CD4-positive, alpha-beta T cell (primary cell): Measurements from ENCODE around the gene MTTP. TPM values are rescaled to one million over a fixed set of nuclear protein-coding genes. Genes with fewer than 3 reads are reported as not detected.

Experiments used
- ATAC-seq: fragments of 200-7000 bp; cut with Tn5 transposase; one replicate; pipeline ENCODE4 v1.10.0; 2022; ENCODE audit warnings: mild to moderate bottlenecking; ENCODE audit not compliant: poor library complexity
- CTCF ChIA-PET: fragments of 350-600 bp; sonication (Branson Sonifier 250); formaldehyde crosslinking; loops from one replicate; lab custom pipeline; 2021; ENCODE audit warnings: antibody characterized with exemption, inconsistent platforms; lab: Charles Lee
- POLR2A ChIA-PET: fragments of 350-600 bp; sonication (Branson Sonifier 250); formaldehyde crosslinking; loops from one replicate; lab custom pipeline; 2021; ENCODE audit warnings: antibody characterized with exemption, inconsistent platforms; lab: Charles Lee
- DNase-seq, 14 experiments: peaks; one replicate each; pipeline ENCODE4 v3.0.0-alpha.2; 2013 to 2020; ENCODE audit warnings: mixed read lengths in 2 of 14
- H3K27ac ChIP-seq, 2 donors: one replicate each; pipeline versions ENCODE4 v1.5.1 to v1.7.0; 2013; ENCODE audit warnings: low read length in 2 of 2, low read depth in 1 of 2, mild to moderate bottlenecking in 1 of 2
- H3K27me3 ChIP-seq, 2 experiments: 1 replicate in 1 of 2; 2 replicates in 1 of 2; pipeline versions ENCODE4 v1.6.1 to v1.7.0; 2013; ENCODE audit warnings: low read length in 2 of 2, control low read depth in 1 of 2, mild to moderate bottlenecking in 1 of 2, moderate library complexity in 1 of 2; ENCODE audit not compliant: insufficient read depth in 2 of 2, control insufficient read depth in 1 of 2
- H3K36me3 ChIP-seq: one replicate; pipeline ENCODE4 v1.6.1; 2013; ENCODE audit warnings: low read length, control low read depth; ENCODE audit not compliant: insufficient read depth
- H3K4me1 ChIP-seq: one replicate; pipeline ENCODE4 v1.6.1; 2013; ENCODE audit warnings: low read length, control low read depth; ENCODE audit not compliant: insufficient read depth
- H3K4me3 ChIP-seq: one replicate; pipeline ENCODE4 v1.5.1; 2013; ENCODE audit warnings: mild to moderate bottlenecking, low read length, moderate library complexity
- H3K9me3 ChIP-seq, 2 experiments: 1 replicate in 1 of 2; 2 replicates in 1 of 2; pipeline versions ENCODE4 v1.6.1 to v1.7.0; 2013; ENCODE audit warnings: low read length in 2 of 2, mild to moderate bottlenecking in 2 of 2, control low read depth in 1 of 2, moderate library complexity in 1 of 2; ENCODE audit not compliant: control insufficient read depth in 1 of 2, insufficient read depth in 1 of 2
- H3K27ac Mint-ChIP-seq: one replicate; pipeline ENCODE4 v1.8.0; 2020; ENCODE audit warnings: mixed read lengths
- H3K27me3 Mint-ChIP-seq: one replicate; pipeline ENCODE4 v1.8.0; 2021; ENCODE audit warnings: mixed read lengths
- H3K36me3 Mint-ChIP-seq: one replicate; pipeline ENCODE4 v1.8.0; 2021; ENCODE audit warnings: low read depth, mixed read lengths
- H3K4me1 Mint-ChIP-seq: one replicate; pipeline ENCODE4 v1.8.0; 2021; ENCODE audit warnings: low read depth, mixed read lengths
- H3K4me3 Mint-ChIP-seq: one replicate; pipeline ENCODE4 v1.8.0; 2020; ENCODE audit warnings: mild to moderate bottlenecking, mixed read lengths
- H3K9me3 Mint-ChIP-seq: one replicate; pipeline ENCODE4 v1.8.0; 2020; ENCODE audit warnings: mixed read lengths
- intact Hi-C, 2 experiments: fragments of 100-400 bp; cut with DNase I in 1 of 2; cut with micrococcal nuclease in 1 of 2; formaldehyde crosslinking; loops; one replicate each; pipeline versions ENCODE4 v1.15.1 to v1.9.0; 2023 to 2025; cut with DNase I, micrococcal nuclease
- total RNA-seq, 174 experiments: library from RNA in 2 of 174; stranded (reverse) in 2 of 174; gene quantifications; one replicate each; pipeline ENCODE4 v1.2.3 and lab custom pipeline; 2021 to 2026
- TF ChIP-seq, protein P1 (sequence below): fragments of 200-600 bp; IDR thresholded peaks from one replicate; pipeline ENCODE4 v1.8.0; 2022; ENCODE audit warnings: antibody characterized with exemption, mild to moderate bottlenecking

MTTP gene
- total RNA-seq, 2 experiments from 2014 or later = not detected

DNA sequence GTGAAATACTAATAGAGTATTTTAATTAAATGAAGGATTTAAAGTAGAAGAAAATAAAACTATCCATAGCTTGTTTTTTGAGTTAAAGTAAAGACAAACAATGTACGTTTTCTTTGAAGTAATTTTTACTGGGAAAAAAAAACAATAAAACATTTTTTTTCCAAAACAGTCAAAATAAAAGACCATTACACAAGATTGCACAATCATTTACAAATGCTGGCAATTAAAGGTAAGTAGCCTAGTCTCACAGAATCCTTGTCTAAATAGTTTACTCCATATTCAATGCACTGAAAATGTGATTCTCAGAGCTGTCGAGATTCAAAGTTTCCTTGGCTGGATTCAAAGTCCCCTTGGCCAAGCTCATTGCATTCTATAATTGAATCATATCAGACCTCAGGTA lies 61.8 kb downstream of the MTTP start:
- no peak overlapping the region for H3K27ac Mint-ChIP-seq
- Histone ChIP-seq H3K27ac (no peak overlapping the region), H3K9me3 (no peaks in the 10 kb centered on the region), H3K27me3 (peaks cover 0 to 4% of the 10 kb centered on the region in 2 experiments), H3K4me3 (no peak overlapping the region), H3K4me1 (no peaks in the 10 kb centered on the region), H3K36me3 (no peaks in the 10 kb centered on the region)
- H3K4me1 Mint-ChIP-seq = no peaks in the 10 kb centered on the region
- TF ChIP-seq, protein P1, sequence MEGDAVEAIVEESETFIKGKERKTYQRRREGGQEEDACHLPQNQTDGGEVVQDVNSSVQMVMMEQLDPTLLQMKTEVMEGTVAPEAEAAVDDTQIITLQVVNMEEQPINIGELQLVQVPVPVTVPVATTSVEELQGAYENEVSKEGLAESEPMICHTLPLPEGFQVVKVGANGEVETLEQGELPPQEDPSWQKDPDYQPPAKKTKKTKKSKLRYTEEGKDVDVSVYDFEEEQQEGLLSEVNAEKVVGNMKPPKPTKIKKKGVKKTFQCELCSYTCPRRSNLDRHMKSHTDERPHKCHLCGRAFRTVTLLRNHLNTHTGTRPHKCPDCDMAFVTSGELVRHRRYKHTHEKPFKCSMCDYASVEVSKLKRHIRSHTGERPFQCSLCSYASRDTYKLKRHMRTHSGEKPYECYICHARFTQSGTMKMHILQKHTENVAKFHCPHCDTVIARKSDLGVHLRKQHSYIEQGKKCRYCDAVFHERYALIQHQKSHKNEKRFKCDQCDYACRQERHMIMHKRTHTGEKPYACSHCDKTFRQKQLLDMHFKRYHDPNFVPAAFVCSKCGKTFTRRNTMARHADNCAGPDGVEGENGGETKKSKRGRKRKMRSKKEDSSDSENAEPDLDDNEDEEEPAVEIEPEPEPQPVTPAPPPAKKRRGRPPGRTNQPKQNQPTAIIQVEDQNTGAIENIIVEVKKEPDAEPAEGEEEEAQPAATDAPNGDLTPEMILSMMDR = no peak
- ChIA-PET POLR2A (interaction anchor here (0.6 kb wide), 1 partner anchor 302 kb away, joined by 6 read pairs; no protein-coding TSS in a partner anchor), CTCF (no interaction called here)
- no peaks in the 10 kb centered on the region for H3K36me3 Mint-ChIP-seq
- peaks cover 7% of the 10 kb centered on the region for H3K27me3 Mint-ChIP-seq
- intact Hi-C loops = no loop called here
- DNase-seq (no peak), ATAC-seq (no peak)
- H3K9me3 Mint-ChIP-seq = no peaks in the 10 kb centered on the region
- H3K4me3 Mint-ChIP-seq = no peak overlapping the region

DNA sequence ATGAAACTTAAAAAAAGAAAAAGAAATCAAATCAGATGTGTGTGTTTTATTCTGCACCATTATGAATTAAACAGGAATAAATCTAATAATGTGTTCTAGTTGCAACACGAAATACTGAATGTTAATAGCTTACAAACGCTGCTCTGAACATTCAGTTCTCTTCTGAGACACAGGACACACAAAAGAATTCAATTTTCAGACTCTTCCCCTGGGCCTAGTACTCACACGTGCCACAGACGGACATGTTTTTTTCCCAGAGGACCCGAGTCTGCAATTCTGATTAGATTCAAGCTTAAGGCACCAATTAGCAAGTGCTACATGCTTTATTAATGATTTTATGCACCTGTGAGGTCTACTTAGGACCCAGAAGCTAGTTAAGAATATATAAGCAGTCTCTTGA lies 62.5 kb downstream of the MTTP start:
- Mint-ChIP-seq H3K27ac (no peak overlapping the region), H3K9me3 (no peaks in the 10 kb centered on the region), H3K4me3 (no peak overlapping the region), H3K36me3 (no peaks in the 10 kb centered on the region), H3K4me1 (no peaks in the 10 kb centered on the region), H3K27me3 (peaks cover 3% of the 10 kb centered on the region)
- intact Hi-C loops = no loop called here
- ATAC-seq (no peak), DNase-seq (no peak)
- Histone ChIP-seq H3K9me3 (no peaks in the 10 kb centered on the region), H3K36me3 (no peaks in the 10 kb centered on the region), H3K27ac (no peak overlapping the region), H3K4me3 (no peak overlapping the region), H3K4me1 (no peaks in the 10 kb centered on the region), H3K27me3 (peaks cover 0 to 4% of the 10 kb centered on the region in 2 experiments)
- POLR2A ChIA-PET = no interaction called here
- CTCF ChIA-PET = no interaction called here
- TF ChIP-seq, protein P1 = no peak

DNA sequence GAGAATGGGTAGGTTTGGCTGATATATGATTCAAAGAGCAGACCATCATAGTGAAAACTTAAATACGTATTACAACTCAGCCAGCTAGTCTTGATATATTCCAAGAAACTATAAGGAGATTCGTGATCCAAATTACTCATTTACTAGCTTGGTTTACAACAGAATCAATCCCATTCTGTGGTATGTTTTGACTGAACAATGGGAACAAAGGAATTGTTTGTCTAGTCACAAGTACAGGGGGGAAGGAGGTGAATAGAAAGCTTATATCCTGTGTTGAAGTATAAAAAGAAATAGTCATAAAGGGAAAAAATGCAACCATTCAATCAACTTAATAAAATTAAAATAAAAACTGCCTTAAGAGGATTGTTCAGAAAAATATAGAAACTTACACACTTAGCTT lies 66.1 kb downstream of the MTTP start:
- TF ChIP-seq, protein P1 = no peak
- H3K4me3 Mint-ChIP-seq = no peak overlapping the region
- intact Hi-C loops = no loop called here
- H3K27ac Mint-ChIP-seq = no peak overlapping the region
- Histone ChIP-seq H3K27me3 (peaks cover 0 to 4% of the 10 kb centered on the region in 2 experiments), H3K9me3 (no peaks in the 10 kb centered on the region), H3K4me1 (no peaks in the 10 kb centered on the region), H3K4me3 (no peak overlapping the region), H3K36me3 (no peaks in the 10 kb centered on the region), H3K27ac (no peak overlapping the region)
- DNase-seq (no peak), ATAC-seq (no peak)
- no peaks in the 10 kb centered on the region for H3K36me3 Mint-ChIP-seq
- POLR2A ChIA-PET = no interaction called here
- CTCF ChIA-PET = no interaction called here
- no peaks in the 10 kb centered on the region for H3K4me1 Mint-ChIP-seq
- H3K27me3 Mint-ChIP-seq = peaks cover 9% of the 10 kb centered on the region
- H3K9me3 Mint-ChIP-seq = no peaks in the 10 kb centered on the region
